CD4-positive, alpha-beta T cell treated with Interleukin-6 at 100 ng/mL for 8 hours (primary cell): Measurements from ENCODE around the gene CSH2.
A peak's percentile ranks its signal among the peaks of the same experiment; 100 is the strongest.

Experiments
- DNase-seq: peaks from one replicate; pipeline ENCODE4 v3.0.0-alpha.2; 2020; ENCODE audit warnings: mixed read lengths, low spot score

Gene CSH2

DNA sequence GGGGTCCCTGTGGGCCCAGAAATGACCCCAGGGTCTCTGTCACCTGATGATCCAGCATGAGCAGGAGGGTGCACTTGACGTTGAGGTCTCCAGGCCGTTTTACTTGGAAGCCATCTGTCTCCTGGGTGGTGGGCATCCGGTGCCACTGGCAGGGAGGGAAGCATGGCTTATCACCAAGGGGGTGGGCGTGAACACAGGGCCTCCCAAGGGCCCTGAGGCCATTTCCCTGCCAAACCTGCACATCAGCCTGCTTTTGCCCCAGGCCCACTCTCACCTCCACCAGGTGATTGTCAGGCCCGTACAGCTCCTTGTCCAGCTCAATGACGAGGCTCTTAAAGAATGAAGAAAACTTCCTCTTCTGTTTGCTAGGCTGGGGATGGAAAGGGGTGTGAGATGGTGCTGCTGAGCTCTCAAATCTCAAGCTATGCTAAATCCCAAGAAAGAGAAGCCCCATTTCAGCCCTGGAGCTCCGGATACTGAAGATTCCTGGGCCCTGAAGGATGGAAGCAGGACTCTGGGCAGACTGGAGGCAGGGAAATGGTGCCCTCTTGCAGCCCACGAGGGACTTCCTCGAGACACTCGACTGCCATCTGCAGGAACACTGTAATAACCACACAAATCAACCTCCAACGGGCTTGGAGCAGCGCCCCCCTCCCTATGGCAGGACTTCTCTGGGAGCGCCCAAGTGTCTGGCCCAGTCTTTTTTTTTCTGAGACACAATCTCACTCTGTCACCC lies 38.9 kb downstream of the CSH2 start:
- DNase-seq, result peak; percentile 71

DNA sequence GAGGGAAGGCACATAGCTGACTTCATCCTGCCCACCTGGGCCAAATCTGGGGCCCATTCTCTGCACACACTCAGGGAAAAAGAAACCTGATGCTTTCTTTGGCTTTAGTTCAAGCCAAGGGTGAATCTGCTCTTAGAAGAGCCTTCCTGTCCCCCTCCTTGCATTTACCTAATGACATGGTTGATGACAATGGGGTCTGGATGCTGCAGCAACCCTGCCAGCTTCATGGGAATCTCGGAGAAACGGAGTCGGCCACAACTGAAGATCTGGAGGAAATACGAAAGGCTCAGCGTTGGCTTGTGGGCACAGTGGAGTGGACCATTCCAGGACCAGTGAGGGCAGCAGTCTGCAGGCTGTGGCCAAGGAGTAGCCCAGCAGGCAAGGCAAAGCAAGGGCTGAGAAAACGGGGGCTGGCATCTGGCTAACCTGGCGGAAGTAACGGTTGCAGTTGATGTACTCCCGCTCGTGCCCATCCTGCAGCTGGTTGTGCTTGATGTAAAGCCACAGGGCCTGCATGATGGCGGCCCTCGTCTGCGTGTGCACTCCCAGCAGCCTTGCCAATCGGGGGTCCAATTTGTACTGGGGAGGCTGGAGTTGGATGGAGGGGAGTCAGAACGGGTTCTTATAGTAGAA lies 39.6 kb downstream of the CSH2 start:
- no peak for DNase-seq

DNA sequence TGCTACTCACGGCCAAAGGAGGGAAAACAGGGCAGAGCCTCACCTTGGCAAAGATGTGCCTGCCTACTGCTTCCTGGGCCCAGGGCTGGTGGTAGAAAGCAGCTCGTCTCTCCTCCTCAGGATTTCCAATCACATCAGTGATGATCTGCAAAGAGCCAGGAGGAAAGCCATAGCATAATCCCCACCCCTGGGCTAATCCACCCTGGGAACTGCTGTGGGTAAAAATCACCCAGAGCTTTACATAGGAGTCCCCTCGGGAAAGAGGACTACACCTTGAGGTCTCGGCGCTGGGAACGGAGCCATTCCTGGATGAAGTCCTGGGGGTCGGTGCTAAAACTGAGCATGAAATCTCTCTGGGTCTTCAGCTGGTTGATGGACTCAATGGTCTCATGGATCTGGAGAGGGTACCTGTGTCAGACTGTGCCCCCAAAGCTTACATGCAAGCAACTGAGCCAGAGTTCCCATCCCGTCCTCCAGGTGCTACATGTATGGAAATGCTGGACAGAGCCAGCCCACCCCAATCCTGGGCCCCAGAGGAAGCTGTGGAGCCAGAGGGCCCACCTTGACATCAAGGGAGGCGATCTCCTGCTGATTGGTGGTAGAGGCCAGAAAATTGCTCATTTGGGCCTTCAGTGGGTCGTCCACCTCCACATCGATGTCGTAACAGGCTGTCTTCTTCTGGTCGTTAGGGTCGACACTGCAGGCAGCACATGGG lies 40.3 kb downstream of the CSH2 start:
- DNase-seq, result no peak

DNA sequence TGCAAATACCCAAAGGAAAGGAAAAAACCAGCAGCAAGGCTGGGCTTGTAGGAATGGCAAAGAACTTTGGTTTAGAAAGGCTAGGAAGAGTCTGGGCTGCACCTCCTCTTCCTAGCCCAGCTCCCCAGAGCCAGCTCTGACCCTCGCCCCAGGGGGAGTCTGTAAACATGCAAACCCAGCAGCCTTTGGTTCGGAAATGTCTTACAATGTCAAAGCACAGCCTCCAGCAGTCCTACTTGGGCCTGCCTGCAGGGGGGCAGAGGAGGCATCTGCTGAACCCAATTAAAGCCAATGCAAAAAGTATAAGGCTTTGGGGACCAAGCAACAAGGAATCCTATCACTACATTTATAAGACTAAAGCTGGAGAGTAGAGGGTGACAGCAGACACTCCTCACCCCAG lies 41.0 kb downstream of the CSH2 start:
- no peak for DNase-seq

DNA sequence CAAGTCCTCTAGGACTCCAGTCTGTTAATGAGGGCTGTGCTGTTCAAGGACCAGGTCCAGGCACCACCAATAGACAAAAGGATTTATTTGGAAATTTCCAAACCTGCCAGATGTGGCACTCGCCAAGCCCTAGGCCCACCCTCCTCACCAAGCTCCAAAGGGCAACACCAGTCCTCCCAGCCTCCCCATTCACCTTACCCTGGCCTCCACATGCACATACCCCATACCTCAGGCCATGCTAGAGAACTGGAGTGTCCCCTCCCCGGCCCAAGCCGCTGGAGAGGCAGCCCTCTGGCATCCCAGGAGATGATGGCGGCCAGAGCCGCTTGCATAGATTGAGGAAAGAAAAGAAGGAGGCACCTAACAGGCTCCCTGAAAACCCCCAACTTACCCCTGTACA lies 41.5 kb downstream of the CSH2 start:
- DNase-seq, result no peak

DNA sequence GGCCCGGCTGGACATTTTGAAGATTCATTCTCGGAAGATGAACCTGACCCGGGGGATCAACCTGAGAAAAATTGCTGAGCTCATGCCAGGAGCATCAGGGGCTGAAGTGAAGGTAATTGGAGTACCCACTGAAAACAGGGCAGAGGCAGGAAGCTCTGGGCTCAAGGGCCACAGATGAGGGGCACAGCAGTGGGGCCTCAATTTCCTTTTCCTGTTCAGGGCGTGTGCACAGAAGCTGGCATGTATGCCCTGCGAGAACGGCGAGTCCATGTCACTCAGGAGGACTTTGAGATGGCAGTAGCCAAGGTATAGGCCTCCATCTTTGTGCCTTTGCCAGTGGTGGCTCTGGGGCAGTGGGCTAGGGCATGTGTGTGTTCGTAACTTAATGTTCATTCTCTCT lies 42.0 kb downstream of the CSH2 start:
- DNase-seq, result no peak

DNA sequence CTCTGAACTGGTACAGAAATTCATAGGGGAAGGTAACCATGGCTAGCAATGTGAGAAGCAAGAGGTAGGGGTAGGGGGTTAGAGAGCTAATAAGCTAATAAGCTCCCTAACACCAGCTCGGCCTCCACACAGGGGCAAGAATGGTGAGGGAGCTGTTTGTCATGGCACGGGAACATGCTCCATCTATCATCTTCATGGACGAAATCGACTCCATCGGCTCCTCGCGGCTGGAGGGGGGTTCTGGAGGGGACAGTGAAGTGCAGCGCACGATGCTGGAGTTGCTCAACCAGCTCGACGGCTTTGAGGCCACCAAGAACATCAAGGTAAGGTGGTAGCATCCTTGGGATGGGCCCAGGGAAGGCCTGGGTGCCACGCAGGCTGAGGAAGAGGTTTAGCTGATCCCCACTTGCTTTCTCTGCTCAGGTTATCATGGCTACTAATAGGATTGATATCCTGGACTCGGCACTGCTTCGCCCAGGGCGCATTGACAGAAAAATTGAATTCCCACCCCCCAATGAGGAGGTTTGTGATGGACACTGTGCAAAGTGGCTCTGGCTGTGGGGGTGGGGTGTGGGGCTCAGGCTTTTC lies 42.5 kb downstream of the CSH2 start:
- no peak for DNase-seq

DNA sequence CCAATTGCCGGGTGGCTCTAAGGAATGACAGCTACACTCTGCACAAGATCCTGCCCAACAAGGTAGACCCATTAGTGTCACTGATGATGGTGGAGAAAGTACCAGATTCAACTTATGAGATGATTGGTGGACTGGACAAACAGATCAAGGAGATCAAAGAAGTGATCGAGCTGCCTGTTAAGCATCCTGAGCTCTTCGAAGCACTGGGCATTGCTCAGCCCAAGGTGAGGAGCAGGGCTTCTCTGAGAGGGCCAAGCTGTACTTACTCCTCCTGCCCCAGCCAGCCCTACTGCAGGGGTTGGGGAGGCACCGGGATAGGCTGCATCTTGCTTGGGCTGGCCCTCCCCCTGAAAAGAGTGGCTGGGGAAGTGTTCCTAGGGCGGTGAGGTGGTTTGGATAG lies 43.2 kb downstream of the CSH2 start:
- DNase-seq, result no peak

DNA sequence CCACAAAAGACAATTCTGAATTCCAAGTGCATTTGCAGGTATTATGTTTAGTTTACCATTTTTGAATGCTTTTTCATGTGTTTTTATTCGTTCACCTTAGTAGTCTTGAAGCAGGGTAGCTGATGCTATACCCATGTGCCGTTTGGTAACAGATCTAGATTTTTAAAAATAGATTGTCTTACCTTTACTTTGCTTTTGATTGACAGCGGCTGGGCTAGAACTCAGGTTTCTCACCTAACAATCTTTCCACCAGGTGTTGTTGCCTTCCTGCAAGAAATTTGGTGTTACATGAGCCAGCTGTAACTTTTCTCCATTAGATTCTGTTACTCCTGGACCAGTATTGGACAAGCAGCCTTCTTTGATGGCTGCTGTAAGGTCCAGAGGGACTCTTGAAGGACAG lies 44.5 kb downstream of the CSH2 start:
- no peak for DNase-seq

DNA sequence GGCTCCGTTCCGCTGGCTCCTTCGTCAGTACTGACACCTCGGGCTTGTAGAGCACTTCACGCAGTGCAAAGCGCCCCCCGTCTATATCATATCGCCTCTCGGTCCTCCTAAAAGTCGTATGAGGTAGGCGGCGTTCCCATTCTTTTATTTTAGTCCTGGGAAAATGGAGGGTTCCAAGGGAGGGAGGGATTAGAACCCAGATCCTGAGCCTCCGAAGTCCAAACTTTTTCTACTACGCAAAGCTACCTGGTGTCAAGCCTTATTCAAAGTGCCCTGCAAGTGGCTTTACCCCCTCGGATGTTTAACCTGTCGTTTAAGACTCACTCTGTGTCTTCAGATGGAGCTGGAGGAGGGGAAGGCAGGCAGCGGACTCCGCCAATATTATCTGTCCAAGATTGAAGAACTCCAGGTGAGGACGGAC lies 45.7 kb downstream of the CSH2 start:
- DNase-seq, result no peak

DNA sequence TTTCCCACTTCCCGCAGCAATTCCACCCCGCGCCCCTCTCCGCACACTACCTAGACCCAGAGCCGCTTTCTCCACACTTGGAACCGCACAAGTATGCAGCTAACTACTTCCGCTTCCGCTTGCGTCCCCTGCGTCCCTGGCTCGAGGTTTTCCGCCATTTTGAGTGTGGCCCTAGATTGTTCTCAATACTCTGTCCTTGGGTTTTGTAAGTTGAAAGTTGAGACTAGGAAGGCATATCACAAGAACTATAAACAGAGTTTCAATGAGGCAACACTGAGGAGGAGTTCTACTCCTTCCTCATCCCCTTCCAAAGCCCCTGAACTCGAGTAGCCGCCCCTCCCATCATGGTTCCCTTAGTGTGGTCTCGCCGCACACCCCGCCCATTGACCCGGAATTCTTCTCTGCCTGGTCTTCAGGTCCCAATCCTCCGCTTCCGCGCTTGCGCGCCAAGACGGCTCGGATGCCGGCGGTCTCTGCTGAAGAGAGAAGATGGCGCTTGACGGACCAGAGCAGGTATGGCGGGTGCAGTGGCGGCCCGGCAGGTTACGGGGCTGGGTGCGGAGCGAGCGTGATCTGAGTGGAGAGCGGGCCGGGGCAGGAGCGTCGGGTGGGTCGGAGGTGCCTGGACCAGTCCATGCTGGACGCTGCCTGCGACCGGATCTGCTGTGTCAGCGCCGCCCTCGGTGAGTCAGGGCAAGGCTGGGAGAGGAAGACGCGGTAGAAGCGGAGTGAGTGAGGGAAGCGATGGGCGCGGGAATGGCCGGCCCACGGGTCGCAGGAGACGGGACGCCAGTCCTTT lies 46.3 kb downstream of the CSH2 start, which contains the start of the genes FTSJ3 and PSMC5:
Gene FTSJ3 (minus strand): TSS at position 662 of the 799 bp plus-strand sequence. CDS start 761 bp downstream, outside the sequence.
Gene PSMC5 (plus strand): TSS at position 430 of the 799 bp plus-strand sequence. CDS start 60 bp downstream, at position 490.
- peak; percentile 95 for DNase-seq

DNA sequence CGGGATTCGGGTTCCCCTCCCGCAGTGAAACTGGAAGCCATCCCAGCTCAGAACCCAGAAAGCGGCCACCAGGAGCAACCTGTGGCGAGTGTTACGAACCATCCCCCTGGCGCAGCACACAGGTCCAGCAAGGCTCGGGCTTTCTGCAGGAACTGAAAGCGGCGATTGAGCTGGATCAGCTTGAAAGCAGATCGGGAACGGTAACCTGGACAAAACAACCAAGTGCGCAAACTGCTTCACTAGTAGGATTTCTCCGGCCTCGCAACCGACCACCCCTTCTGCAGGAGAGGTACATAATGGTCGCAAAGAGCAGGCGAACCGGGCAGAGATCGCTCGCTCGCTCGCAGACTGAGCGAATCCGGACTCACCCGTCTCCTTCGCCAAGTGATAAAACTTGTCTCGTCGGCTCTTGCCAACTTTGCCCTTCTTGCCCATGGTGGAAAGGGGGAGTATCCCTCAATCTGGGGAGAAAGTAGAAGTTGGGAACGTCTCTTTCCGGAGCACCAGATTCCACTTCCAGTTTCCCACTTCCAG lies 46.9 kb downstream of the CSH2 start:
- DNase-seq, result no peak

DNA sequence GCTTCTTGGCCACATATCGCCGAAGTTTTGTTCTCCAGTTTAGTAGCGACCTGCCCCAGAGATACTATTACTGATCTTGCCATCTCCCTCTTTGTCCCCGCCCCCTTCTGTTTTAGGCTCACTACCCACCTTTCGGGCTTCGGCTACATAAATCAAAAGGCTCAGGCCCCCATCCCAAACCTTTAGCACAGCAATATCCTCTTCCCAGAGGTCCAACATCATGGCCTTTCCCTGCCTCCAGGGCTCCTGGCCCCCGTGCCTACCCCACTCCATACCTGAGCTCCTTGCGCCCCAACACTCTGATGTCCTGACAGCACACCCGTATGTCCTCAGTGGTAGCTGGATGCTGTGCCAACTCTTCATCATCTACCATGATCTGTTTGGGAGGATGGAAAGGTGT lies 49.1 kb downstream of the CSH2 start:
- no peak for DNase-seq

DNA sequence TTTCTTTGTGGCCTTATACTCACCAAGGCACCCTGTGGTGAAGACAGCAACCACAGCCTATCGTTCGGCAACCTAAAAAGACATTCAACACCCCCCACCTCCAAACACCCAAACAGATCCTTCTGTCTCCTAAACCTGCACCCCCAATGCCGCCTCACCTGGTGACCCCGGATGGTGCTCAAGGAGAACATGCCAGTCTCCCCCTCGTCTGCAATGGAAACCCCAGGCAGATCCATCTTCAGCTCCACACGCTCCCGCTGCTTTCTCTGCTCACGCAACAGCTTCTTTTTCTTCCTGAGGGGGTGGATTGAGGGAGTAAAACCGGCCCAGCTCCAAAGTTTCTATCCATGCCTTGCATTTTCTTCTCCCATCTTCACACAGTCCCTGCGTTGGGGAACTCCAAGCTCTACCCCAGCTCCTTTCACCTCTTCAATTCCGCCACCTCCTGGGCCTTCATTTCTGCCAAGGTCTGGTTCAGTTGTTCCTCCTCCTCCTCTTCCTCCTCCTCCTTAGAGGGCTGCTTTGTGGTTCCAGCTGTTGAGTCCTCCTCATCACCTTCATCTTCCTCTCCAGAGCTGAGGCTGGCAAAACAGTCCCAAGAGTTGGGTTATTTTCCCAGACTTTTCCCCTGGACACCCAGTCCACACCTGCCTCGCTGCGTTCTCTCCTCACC lies 49.7 kb downstream of the CSH2 start:
- no peak for DNase-seq

DNA sequence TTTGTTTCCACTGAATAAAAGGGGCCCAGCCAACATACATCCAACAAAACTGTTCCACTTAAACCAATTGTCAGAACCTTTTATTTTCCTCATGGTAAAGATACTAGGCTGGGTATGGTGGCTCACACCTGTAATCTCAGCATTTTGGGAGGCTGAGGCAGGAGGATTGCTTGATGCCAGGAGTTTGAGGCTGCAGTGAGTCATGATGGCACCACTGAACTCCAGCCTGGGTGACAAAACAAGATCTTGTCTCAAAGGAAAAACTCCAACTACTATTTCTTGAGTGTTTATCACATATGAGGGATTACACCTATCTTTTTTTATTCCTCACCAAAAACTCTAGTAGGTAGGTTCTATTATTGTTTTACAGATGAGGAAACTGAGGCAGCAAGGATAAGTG lies 50.9 kb downstream of the CSH2 start:
- no peak for DNase-seq
